Stimulated activated CD4-positive, alpha-beta T cell treated with anti-CD3 and anti-CD28 coated beads, Interleukin-1b, Interleukin-23, amount 100 ng/mL, for 48 hours (primary cell): Measurements from ENCODE around the gene CORO2B.
"Not testable (repeated sequence)": the region's sequence is repeated elsewhere in the genome, so short reads cannot be mapped to it uniquely, and the experiment has no call there.

ENCODE experiments used
- DNase-seq: peaks from one replicate; pipeline ENCODE4 v3.0.0-alpha.2; 2020

CORO2B gene

DNA sequence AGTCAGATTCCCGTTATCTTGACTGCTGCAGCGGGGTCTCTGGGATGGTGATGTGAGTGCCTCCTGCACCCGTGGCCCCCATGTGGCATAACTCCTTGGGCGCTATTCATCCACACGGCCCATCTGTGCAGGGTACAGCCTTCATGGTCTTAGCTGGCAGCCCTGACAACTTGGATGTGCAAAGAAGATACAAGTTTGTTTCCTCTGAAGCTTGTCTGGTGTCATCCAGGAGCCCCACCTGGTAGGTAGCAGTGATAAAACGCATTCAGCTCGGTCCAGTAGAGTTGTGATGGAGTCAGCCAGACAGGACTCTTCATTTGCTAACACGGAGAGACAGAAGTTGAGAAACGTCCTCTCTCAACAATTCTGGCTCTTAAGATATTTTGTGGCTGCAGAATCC is 53.3 kb downstream of the CORO2B start:
- no peak for DNase-seq

DNA sequence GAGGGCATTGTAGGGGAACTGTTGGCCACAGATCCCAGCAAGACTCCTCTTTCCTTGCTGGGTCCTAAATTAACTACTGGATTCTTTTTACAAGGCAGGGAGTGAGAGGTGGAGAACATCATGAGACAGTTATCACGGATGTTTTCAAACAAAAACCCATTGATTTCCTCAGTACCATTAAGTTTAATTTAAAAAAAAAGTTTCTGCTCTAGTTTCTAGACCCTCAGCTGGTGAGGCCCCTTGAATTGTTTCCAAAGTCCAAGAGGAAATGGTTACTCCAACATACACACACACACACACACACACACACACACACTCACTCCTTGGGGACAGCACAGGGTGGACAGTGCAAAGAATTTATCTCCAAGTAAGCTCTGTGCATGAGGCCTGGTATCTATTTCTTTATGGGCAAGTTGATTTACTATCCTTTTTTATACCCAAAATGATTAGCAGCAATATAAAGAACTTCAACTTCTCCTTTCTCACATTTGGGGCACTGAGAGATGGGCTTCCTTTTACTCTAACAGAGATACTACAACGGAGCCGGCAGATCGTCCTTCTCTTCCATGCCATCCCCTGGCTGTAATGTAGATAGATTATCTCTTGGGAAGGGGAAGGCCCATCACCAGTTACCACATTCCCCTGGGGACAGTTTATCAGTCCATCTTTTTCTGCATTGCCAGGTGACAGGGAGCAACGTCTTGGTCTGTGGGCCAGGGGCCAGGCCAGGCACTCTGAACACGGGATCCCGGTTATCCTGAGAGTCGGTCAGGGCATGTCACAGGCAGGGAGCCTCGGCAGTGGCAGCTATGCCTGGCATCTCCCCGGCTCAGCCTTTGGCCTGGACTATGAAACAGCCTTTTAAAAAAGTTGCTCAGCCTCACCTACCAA is 54.7 kb downstream of the CORO2B start:
- DNase-seq: no peak

DNA sequence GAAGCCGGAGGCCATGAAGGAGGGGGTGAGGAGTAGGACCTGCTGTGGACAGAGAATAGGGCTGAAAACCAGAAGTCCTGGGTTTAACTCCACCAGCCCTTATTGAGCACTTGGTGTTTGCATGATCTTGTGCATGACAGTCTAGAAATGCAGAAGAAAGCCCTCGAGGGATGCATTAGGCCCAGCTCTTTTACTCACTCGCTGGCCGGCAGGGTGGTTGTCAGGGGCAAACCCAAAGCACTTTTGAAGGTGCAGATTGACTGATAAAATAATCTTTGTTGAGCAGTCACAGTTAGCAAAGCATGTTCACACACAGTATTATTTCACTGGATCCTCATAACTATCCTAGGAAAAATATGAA is 55.3 kb downstream of the CORO2B start:
- DNase-seq: no peak

DNA sequence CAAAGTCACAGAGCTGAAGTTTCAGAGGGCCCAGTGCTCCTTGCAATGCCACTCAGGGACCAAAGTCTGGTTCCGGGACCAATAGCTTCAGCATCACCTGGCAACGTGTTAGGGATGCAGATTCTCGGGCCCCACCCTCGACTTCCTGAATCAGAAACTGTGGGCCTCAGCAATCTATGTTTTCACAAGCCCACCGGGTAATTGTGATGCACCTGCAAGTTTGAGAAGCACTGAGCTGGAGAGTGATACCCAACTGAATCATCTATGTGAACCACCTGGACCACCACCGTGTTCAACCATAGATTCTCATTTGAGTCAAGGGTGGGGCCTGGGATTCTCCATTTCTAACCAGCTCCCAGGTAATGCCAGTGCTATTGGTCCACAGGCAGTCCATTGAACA is 55.7 kb downstream of the CORO2B start:
- DNase-seq: no peak

DNA sequence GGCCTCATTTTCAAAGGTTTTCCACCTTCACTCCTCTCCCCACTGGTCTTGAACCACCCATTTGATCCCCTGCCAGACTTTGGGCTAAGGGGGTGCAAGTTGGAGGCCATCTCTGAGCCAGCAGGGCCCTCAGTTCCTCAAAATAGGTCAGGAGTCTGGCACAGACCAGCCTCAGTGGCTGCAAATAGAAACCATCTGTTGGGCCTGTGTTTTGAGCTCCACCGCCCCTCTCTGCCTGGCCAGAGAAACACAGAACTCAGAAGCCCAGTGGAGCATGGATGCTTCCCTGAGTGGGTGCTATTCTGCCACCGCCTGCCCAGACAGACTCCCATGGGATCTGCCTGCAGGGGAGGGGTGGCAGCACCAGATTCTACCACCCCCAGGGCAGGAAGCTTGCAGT is 56.3 kb downstream of the CORO2B start:
- DNase-seq: no peak

DNA sequence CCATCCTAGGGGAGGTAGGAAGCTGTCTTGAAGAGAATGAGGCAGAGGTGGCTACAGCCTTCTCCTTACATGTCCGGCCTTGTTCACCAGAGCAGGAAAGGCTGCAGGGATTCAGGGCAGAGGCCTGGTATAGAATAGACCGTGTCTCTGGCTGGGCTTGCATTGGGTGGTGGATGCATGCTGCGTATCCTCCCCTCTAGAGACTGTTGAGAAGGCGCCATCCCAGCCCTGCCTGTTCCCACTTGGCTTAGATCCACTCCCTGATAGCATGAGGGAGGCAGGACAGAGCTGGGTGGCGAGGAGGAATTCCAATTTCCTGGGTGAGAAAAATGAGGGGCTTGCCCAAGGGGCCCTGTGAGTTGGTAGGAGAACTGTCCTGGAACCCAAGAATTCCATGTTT is 57.5 kb downstream of the CORO2B start:
- no peak for DNase-seq

DNA sequence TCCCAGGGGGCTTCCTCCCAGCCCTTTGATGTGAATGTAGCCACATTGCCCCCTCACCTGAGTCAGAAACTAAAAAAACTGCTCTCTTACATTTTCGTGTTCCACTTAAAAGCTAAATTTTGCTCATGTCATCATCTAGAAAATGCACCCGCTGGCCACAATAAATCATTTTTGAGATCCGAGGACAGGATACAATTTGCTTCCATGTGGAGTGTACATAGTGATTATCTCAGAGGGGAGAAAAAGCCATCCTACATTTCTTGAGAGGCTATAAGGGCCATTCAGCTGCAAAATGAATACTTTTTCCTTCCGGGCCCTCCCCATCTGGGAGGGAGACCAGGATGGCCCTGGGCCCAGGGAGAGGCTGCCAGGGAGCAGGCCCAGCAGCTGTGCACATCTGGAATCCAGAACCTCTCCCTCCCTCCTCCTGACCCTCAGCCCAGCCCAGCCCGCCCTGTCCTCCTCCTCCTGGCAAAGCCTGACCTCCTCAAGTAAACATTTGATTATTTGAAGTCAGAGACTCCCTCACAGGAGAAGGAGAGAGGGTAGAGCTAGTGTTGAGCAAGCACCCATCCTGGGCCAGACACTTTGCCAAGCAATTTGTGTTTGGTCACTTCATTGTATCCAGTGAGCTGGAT is 59.1 kb downstream of the CORO2B start:
- DNase-seq: no peak

DNA sequence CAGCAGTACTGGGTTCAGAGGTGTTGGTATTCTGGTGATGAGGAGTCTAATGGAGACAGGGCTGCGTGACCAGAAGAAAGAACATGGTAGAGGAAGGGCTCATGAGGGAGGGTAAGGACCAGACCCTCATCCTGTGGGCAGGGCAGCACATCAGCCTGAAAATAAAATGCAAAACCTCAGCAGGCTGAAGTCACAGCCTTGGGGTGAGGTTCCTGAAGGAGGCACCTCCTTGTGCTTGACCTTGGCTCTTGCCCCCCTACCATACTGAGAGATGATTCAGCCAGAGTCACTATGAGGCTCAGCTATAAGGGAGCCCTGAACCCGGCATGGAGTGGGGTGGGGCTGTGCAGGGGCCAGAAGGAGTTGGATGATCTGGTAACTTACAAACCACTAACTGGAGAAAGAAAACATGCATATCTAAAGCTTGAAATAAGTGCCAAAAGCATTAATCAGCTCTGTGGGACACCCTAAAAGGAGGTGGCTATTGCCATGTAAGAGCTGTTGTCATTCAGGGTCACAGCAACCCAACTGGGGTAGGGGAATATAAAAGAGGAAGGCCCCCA is 60.2 kb downstream of the CORO2B start:
- DNase-seq: no peak

DNA sequence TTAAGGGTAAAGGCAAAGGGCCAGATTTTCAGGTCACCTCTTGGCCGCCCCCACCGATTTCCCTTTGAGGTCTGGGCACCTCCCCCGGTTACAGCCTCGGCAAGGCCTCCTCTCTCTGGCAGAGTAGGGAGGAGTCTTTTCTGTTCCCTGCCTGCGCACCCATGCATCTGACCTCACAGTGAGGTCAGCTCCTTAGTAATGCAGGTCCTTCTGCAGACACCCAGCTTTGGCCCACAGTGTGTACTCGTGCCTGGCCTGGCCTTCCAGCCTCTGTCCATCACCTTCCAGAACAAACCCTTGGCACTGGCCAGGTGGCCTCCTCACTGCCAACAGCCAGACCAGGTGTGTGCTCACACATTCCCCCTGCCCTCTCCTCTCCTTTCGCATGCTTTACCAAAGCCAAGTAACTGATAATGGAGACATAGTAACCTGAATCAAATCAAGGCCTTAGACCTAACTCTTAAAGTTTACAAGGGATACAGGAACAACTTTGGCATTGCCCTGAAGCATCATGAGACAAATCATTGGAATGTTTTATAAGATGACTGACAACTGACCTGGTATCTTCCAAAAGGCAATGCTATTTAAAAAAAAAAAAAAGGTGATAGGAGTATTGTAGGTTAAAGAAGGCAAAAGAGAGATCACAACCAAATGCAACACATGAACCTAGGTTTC is 61.3 kb downstream of the CORO2B start:
- no peak for DNase-seq

DNA sequence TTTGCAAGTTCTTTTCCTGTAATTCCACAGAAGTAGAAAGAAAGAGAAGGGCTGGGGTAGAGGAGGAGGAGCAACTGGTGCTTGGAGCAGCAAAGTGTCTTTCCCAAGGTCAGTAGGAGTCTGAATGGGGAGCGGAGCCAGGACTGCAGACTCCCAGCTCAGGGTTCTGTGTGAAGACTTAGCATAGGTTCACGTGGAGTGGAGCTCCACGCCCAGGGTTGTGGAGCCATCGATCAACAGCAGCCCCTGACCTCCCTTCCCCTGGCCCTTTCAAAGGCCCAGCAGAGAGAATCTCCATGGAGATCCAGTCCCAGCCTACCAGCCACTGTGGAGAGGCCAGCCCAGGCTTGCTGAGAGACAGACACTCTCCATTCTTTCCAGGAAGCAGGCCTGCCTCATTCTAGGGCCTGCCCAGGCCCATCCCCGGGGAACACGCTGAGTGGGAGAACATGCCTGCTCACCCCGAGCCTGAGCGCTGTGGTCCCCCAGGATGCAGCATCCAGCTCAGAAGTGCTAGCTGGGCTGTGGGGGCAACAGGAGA is 62.1 kb downstream of the CORO2B start:
- DNase-seq: no peak

DNA sequence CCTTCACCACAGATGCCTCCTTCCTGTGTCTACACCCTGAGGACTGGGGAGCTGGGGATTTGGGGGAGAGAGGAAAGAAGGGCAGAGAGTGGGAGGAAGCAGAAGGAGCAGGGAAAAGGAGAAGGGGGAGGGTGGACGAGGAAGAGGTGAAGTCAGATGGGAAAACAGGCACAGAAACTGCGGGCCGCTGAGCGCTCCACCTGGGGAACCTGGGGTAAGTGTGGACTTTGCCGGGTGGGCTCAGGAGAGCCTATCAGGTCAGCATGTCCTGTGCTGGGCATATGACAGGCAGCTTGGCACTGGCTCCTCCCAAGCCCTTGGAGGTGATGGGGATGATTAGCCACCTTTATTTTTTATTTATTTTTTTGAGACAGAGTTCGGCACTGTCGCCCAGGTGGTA is 62.6 kb downstream of the CORO2B start:
- DNase-seq: no peak

DNA sequence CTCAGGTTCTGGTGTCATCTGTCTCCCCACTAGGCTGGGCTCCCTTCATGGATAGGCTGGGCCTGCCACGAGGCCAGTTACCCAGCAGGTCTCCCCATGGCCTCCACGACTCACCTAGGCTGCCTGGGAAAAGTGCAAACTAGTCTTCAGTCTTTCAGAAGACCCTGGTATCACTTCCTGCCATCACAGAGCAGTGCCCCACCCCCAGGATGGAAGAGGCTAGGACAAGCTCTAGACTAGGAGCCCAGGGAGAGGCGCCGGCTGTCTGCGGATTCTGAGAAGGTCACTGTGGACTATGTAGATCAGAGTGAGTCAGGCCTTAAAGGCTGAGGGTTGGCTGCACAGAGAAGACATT is 63.7 kb downstream of the CORO2B start:
- no peak for DNase-seq

DNA sequence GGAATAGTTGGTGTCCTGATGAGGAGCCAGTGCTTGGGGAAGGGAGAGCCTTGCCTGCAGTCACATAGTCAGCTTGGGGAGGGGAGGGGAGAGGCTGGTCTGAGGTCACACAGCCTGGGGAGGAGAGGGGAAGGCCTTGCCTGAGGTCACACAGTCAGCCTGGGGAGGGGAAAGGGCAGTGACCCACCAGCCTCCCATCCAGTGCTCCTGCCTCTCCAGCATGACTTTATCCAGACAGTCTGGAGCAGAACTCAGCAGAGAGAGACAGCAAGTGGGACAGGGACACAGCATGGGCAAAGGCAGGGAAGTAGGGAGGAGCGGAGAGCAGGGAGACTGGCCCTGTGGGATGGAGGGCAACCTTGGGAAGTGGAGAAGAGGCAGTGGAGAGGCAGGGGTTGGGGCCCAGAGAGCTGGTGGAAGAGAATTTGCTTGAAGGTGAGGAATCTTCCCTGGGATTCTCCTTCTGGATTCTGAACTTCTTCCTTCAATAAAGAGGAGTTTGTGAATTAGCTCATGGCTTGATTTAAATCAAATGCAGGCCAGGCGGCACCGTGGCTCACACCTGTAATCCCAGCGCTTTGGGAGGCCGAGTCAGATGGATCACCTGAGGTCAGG is 64.5 kb downstream of the CORO2B start:
- no peak for DNase-seq

DNA sequence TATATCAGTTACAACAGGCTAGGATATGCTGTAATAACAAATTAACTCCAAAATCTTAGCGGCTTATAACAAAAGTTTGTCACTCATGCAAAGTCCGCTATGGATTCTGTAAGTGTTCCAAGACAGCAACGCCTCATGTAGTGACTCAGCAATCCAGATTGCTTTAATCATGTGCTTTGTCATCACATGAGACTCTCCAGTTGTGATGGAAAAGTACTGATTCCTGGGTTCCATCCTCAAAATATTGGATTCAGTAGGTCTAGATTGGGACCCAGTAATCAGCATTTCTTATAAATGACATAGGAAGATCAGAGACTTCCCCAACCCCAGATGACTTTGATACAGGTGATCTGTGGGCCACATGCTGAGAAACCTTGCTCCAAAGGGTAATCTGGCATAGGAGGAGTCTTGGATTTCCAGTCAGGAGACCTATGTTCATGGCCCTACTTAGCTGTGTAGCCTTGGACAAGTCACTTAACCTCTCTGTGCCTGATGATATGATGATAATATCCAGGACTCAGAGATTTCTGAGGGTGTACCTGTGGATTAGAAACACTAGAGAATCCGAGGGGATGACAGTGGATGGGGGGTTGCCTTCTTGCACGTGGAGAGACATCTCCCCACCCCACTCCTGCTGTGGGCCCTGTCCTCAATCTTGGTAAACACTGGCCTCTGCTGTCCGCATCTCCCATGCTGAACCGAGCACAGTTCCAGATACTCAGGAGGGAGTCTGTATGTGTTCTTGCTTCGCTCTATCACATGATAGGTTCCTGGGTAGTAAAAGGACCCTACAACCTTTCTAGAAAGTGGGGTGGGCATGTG is 65.5 kb downstream of the CORO2B start:
- DNase-seq: no peak

DNA sequence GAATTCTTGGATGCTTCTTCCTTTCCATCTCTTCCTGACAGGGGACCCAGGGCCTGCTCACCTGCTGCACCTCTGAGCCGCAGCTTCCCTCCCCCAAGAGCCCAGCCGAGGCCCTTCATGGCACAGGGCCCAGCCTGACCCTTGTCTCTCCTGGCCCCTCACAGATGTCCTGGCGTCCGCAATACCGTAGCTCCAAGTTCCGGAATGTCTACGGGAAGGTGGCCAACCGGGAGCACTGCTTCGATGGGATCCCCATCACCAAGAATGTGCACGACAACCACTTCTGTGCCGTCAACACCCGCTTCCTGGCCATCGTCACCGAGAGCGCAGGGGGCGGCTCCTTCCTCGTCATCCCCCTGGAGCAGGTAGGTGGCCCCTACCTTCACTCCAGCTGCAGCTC is 66.2 kb downstream of the CORO2B start:
- DNase-seq: no peak

DNA sequence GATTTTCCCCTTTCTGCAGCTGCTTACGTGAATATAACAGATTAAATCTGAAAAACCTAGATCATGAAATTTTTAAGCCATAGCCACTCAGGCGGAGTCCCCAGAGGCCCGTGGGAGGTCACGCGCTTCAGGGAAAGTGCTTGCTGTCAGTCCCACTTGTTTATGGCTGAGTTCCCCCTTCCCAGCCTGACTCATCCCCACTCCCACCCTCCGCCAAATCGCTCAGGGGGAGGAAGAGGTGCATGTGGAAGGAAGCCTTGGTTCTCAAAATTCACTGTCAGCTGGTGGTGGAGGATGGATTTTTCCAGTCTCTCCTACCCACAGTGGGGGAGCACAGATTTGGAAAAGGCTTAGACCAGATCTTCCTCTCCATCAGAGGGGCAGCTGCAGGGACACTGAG is 67.4 kb downstream of the CORO2B start:
- DNase-seq: no peak

DNA sequence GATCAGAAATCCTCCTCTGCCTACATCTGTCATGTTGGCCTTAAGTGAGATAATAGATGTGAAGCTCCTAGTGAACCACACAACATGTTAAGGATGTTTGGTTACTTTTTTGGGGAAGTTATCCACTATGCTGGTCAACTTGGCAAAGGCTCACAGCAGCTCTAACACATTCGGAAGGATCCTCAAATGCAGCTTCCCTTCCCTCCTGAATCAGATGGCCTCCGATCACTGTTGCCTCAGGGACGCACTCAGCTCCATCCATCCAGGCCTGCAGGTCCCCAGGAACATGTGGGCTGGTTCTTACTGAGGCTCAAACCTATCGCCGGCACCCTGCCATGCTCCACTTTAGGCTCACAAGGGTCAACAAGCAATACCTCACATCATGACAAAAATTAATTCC is 67.9 kb downstream of the CORO2B start:
- no peak for DNase-seq

DNA sequence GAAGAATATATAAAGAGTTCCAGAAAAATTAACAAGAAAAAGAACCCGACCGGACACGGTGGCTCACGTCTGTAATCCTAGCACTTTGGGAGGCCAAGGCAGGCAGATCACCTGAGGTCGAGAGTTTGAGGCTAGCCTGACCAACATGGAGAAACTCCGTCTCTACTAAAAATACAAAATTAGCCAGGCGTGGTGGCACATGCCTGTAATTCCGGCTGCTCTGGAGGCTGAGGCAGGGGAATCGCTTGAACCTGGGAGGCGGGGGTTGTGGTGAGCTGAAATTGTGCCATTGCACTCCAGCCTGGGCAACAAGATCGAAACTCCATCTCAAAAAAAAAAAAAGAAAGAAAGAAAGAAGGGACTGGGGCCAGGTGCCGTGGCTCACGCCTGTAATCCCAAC is 68.6 kb downstream of the CORO2B start:
- DNase-seq: not testable (repeated sequence)

DNA sequence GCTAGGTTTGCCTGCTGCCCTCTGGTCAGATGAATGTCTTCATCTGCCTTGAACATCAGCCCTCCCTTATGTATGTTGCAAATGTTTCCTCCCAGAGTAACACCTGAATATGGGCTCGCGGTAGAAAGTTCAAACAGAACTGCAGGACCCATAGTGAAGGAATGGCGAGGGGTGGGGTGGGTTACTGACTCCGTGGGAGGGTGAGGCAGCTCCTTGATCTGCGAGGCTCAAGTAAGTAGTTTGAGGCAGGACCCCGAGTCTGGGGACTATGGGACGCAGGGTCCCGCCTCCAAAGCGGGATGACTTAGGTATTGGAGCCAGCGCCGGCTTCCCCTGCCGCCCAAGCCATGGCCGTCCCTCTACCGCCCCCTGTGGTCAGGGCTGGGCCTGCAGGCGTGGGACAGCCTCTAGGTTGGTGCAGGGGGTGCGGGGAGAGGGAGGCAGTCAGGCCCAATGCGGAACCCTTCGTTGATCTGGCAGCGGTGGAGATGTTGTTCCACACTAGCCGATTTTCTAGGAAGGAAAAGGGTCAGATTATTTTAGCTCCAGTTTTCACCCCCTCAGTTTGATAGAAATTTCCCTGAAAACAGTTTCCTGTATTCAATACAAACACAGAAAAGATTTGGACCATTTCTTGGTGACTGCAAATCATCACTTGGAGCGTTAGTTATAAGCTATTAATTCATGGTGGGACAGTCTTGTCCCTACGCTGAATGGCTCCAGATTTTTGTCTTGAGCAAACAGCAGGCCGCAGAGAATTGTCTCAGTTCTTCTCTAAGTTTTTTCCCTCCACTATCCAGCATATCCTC is 72.3 kb downstream of the CORO2B start:
- DNase-seq: peak; percentile 46

DNA sequence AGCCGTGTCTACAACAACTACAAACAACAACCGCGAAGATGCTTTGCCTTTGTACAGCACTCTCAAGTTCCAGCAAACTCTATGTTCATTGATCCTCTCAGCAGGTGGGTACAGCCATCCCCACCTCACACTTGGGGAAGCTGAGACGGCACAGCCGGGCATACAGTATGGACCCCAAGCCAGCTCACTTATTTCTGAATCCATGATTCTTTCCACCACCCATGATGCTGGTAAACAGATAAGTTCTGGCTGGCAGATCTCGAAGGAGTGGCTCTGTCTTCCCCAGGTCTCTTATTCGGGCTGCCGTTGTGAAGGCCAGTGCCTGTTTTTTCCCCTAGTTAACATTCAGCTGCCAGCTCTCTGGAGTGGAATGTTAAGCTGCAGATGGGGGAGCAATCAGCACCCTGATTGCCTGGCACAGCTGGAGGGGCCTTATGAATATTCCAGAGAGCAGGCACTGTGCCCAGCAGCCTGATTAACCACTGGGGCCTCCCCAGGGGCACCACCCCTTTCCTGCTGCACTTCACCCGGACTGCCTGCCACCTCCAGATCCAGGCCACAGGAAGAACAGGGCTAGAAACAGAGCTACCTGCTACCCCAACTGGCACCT is 73.2 kb downstream of the CORO2B start:
- DNase-seq: no peak
